Myocyte (in vitro differentiated cells): ENCODE data around the gene RSAD1. TPM values are rescaled to one million over a fixed set of nuclear protein-coding genes. Genes with fewer than 3 reads are reported as not detected.

Experiments used
- total RNA-seq: library from RNA; depleted of rRNA; stranded (reverse); fragments of >200 nt; gene quantifications from 2 replicates; pipeline ENCODE4 v1.2.3, GENCODE V29; 2014

The RSAD1 gene
- total RNA-seq, 1 donor from 2014 or later, result 34.2 TPM

Other genes with a start within 250 kb of the RSAD1 start
- gene TMEM92, start 204.4 kb upstream of the RSAD1 start, total RNA-seq, result not detected in 2 replicates
- gene XYLT2, start 132.7 kb upstream of the RSAD1 start, total RNA-seq, result 21.4 and 26.0 TPM in 2 replicates
- gene MRPL27, start 105.7 kb upstream of the RSAD1 start, total RNA-seq, result 51.6 and 63.9 TPM in 2 replicates
- gene EME1, start 105.6 kb upstream of the RSAD1 start, total RNA-seq, result 0.62 and 0.68 TPM in 2 replicates
- gene LRRC59, start 81.3 kb upstream of the RSAD1 start, total RNA-seq, result 64.2 and 94.5 TPM in 2 replicates
- gene ACSF2, start 52.6 kb upstream of the RSAD1 start, total RNA-seq, result 20.8 and 29.9 TPM in 2 replicates
- not detected in 2 replicates for gene CHAD, start 10.0 kb upstream of the RSAD1 start, total RNA-seq
- 0.35 and 0.52 TPM in 2 replicates for gene MYCBPAP, start 29.6 kb downstream of the RSAD1 start, total RNA-seq
- gene EPN3, start 53.9 kb downstream of the RSAD1 start, total RNA-seq, result not detected in 2 replicates
- gene SPATA20, start 68.3 kb downstream of the RSAD1 start, total RNA-seq, result 45.9 and 50.3 TPM in 2 replicates
- 0.03 and 0.10 TPM in 2 replicates for gene CACNA1G, start 81.9 kb downstream of the RSAD1 start, total RNA-seq
- gene ABCC3, start 156.0 kb downstream of the RSAD1 start, total RNA-seq, result 1.6 and 2.0 TPM in 2 replicates
- 40.3 and 48.0 TPM in 2 replicates for gene ANKRD40, start 229.1 kb downstream of the RSAD1 start, total RNA-seq
- 65.1 and 70.5 TPM in 2 replicates for gene LUC7L3, start 240.7 kb downstream of the RSAD1 start, total RNA-seq